CD4-positive, alpha-beta T cell treated with Interleukin-21 for 1 hour (primary cell): ENCODE measurements around the gene TBC1D3K.
"Not testable (repeated sequence)": the region's sequence is repeated elsewhere in the genome, so short reads cannot be mapped to it uniquely, and the experiment has no call there.

Source experiments
- DNase-seq: peaks from one replicate; pipeline ENCODE4 v3.0.0-alpha.2; 2020

TBC1D3K gene

GRCh38 chr17:37924115-37924514 is at the start of gene TBC1D3K:
TBC1D3K (plus strand) TSS chr17:37924415; CDS start chr17:37926000, 1,585 bp downstream.
- DNase-seq: not testable (repeated sequence)

GRCh38 chr17:37884516-37884915 is 39.7 kb upstream of the TBC1D3K start:
- DNase-seq: no peak

- no peak for DNase-seq
These were observed 39.1 kb upstream of the TBC1D3K start for GRCh38 chr17:37885136-37885535.

- DNase-seq: no peak
These were observed 35.3 kb upstream of the TBC1D3K start for GRCh38 chr17:37888881-37889280.

DNA sequence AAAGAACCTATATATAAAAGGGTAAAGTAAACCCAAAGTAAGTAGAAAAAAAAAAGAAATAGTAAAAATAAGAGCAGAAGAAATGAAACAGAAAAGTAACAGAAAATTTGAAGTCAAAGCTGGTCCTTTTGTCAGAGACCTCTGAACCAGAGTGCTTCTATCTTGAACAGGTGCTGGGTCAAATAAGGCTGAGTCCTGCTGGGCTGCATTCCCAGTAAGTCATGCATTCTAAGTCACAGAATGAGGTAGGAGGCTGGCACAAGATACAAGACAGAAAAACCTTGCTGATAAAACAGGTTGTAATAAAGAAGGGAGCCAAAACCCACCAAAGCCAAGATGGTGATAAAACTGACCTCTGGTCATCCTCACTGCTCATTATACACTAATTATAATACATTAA is 27.3 kb upstream of the TBC1D3K start:
- not testable (repeated sequence) for DNase-seq
